Esophagus squamous epithelium (tissue), 4 donors: ENCODE results near the gene RCOR1.

Experiments used
- CTCF ChIP-seq, 6 experiments: fragments of 450-650 bp in 4 of 6; fragments of 200-600 bp in 2 of 6; sonication (generic) in 2 of 6; IDR thresholded peaks; one replicate each; pipeline ENCODE4 v1.5.1; 2016 to 2019; ENCODE audit warnings: antibody characterized with exemption in 6 of 6, mild to moderate bottlenecking in 4 of 6, moderate library complexity in 4 of 6
- POLR2A ChIP-seq, 4 donors: fragments of 450-650 bp; IDR thresholded peaks; one replicate each; pipeline ENCODE4 v1.6.1; 2017; ENCODE audit warnings: antibody characterized with exemption in 4 of 4, mild to moderate bottlenecking in 4 of 4, moderate library complexity in 3 of 4

- no peak for TF ChIP-seq CTCF (IDR thresholded peaks at IDR 0.05)
- no peak for TF ChIP-seq POLR2A (IDR thresholded peaks at IDR 0.05)
These were observed 20.9 kb upstream of the RCOR1 start for GRCh38 chr14:102571478-102572042.
